GM12873 (cell line): ENCODE measurements around the gene GAB2.

Experiments used
- TF ChIP-seq, protein P1 (sequence below): IDR thresholded peaks from 2 replicates; pipeline ENCODE4 v1.5.1; 2012; ENCODE audit warnings: low read depth, mild to moderate bottlenecking, moderate library complexity, low read length, control low read depth; ENCODE audit not compliant: insufficient read depth; ENCODE audit errors: missing control alignments

Gene GAB2

DNA sequence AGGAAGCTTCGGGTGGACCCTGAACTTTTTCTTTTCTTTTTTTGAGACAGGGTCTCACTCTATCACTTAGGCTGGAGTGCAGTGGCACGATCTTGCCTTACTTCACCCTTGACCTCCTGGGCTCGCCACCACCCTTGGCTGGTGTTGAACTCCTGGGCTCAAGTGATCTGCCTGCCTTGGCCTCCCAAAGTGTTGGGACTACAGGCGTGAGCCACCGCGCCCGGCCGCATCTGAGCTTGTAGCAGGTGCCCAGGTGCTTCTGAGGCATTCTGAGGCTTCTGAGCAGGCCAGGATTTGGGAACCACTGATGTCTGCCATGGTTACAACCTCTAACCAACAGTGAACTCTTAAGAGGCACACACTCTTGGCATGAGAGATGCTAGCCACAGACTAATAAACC, 223.8 kb downstream of the GAB2 start:
- TF ChIP-seq, protein P1, sequence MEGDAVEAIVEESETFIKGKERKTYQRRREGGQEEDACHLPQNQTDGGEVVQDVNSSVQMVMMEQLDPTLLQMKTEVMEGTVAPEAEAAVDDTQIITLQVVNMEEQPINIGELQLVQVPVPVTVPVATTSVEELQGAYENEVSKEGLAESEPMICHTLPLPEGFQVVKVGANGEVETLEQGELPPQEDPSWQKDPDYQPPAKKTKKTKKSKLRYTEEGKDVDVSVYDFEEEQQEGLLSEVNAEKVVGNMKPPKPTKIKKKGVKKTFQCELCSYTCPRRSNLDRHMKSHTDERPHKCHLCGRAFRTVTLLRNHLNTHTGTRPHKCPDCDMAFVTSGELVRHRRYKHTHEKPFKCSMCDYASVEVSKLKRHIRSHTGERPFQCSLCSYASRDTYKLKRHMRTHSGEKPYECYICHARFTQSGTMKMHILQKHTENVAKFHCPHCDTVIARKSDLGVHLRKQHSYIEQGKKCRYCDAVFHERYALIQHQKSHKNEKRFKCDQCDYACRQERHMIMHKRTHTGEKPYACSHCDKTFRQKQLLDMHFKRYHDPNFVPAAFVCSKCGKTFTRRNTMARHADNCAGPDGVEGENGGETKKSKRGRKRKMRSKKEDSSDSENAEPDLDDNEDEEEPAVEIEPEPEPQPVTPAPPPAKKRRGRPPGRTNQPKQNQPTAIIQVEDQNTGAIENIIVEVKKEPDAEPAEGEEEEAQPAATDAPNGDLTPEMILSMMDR, result no peak

DNA sequence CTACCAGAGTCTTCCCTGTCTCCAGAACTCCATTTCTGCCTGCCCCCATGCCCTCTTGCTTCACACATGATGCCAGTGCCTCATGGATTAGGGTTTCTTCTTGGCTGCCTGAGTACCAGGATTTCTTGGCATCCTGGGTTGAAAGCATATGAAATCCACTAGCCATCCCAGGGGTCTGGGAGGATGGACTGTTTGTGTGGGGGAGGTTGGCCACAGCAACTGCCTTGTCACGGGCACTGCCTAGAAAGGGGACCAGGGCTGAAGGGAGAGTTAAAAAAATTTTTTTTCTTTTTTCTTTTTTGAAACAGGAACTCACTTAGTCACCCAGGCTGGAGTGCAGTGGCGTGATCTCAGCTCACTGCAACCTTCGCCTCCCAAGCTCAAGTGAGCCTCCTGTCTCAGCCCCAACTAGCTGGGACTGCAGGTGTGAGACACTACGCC, 224.7 kb downstream of the GAB2 start:
- TF ChIP-seq, protein P1, result no peak

DNA sequence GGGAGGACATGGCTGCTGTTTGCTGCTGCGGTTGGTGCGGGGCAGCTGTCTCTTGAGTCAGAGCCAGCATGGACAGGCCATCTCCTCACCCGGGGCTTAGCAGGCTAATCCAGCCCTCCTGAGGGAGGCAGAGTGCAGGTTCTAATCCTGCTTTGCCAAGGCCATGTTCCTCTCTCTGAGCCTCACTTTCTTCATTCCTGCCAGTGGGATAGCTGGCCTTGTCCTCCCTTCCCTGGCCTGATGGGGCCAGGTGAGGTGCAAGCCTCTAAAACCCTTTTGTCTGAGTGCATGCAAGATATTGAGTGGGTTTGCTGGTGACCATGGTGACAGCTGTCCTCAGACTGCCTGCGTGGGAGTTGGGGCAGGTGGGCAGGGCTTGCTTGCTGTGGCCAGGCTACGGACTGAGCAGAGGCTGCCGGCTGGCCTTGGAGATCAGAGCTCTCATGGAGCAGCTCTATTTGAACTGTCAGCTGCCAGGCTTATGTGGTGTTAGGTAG, 225.3 kb downstream of the GAB2 start:
- TF ChIP-seq, protein P1, result no peak

DNA sequence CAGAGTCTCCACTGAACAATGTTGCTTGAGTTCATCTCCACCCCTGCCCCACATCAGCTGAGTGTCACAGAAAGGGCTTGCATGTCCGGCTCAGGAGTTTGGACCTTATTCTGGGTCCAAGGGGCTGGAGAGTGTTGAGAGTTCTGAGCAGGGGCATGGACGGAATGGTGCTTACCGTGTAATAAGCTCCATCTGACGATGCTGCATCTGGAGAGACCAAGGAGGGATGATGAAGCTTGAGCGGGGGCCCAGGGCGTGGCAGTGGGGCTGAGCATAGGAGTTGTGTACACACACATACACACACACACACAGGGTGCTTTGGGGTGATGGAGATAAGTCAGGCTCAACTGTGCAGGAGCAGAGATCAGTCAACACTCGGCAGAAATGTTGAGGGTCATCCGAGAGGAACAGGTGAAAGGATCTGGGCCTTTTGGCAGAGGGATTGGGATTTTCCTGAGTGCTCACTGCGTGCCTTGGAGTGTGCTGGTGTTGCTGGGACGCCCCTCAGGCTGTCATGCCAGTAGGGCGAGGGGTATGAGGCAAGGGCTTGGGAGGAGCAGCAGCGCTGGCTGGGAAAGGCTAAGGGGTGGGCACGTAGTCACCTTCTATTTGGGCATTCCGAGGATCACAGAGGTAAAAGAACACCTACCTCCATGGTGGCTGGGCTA, 226.6 kb downstream of the GAB2 start:
- TF ChIP-seq, protein P1, result no peak

DNA sequence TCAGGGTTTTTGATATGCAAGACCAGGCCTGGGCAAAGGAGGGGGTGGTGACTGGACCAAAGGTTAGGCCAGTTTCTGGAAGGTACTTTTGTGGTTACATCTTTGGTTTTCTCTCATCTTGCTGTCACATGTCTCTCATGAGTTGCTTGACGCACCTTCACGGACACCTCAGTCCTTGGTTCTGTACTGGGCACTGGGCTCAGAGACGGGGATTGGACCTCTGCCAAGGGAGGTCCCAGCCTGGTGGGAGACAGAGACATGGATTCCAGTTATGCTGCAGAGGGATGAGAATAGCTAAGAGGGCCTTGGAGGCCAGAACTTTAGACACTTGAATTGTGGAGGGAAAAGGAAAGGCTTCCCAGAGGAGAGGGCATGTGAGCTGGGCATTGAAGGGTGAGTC, 227.2 kb downstream of the GAB2 start:
- TF ChIP-seq, protein P1, result no peak

DNA sequence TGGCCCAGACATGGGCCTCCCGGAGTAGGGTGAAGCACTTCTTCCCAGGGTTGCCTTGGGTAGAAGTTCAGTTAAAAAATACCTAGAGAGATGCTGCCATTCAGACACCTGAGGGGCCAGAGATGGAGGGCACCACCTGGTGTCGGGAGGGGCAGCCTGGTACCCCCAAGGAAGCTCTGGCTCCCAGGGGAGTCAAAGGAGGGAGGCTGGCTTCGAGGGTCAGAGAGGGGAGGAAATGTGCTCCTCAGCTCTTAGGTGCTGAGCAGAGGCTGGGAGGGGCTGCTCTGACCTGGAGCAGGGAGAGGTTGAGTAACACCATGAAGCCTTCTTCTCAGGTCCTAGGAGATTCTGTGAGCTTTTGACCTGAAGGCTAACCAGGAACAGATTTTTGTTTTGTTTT, 227.8 kb downstream of the GAB2 start:
- TF ChIP-seq, protein P1, result no peak

DNA sequence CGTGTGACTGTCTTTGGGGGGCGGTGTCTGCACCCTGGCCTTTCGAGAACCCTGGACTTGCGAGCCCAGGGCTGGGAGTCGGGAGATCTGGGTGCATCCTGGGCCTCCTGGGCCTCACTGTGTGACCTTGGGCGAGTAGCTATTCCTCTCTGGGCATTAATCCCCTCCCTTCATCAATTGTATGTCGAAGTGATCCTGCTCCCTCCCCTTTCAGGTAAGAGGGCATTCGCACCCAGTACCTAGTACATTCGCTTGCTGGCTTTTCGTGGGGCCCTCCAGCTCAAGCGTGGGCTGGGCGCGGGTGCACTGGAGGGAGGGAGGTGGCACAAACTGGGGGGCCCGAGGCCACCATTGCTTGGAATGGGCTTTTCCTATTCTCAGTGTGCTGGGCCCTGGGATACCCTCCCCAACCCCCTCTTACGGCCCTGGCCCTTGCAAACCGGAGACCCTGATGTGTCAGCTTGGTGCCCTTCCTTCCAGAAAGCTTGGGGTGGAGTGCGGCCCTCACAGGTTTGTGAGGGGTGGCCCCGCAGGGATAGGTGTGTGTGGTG, 228.4 kb downstream of the GAB2 start:
- TF ChIP-seq, protein P1, result no peak
